HG02610 (cell line): Measurements from ENCODE around the gene ANKRD13B.
"Not testable (repeated sequence)": the region's sequence is repeated elsewhere in the genome, so short reads cannot be mapped to it uniquely, and the experiment has no call there.

Source experiments
- ATAC-seq: cut with Tn5 transposase; IDR thresholded peaks from one replicate; pipeline ENCODE4 v1.9.1; 2021; ENCODE audit warnings: mild to moderate bottlenecking, moderate library complexity; ENCODE audit not compliant: unreplicated experiment

The ANKRD13B gene

GRCh38 chr17:29592850-29593551 lies at the start of gene ANKRD13B:
ANKRD13B (plus strand) TSS chr17:29593132; CDS start chr17:29593622, 490 bp downstream.
- no peak for ATAC-seq

GRCh38 chr17:29544066-29544465 lies 48.9 kb upstream of the ANKRD13B start:
- ATAC-seq = no peak

- ATAC-seq = no peak
These were observed 46.8 kb upstream of the ANKRD13B start for GRCh38 chr17:29546085-29546484.

- no peak for ATAC-seq
These were observed 46.1 kb upstream of the ANKRD13B start for GRCh38 chr17:29546830-29547229.

- ATAC-seq = no peak
These were observed 43.6 kb upstream of the ANKRD13B start for GRCh38 chr17:29549177-29549923.

- no peak for ATAC-seq
These were observed 37.1 kb upstream of the ANKRD13B start for GRCh38 chr17:29555840-29556239.

- ATAC-seq = no peak
These were observed 35.7 kb upstream of the ANKRD13B start for GRCh38 chr17:29557085-29557738.

- no peak for ATAC-seq
These were observed 35.2 kb upstream of the ANKRD13B start for GRCh38 chr17:29557739-29558116.

GRCh38 chr17:29558139-29558538 lies 34.8 kb upstream of the ANKRD13B start:
- ATAC-seq = not testable (repeated sequence)

GRCh38 chr17:29559640-29560039 lies 33.3 kb upstream of the ANKRD13B start:
- ATAC-seq = no peak

GRCh38 chr17:29560316-29560715 lies 32.6 kb upstream of the ANKRD13B start:
- ATAC-seq = no peak

- no peak for ATAC-seq
These were observed 31.1 kb upstream of the ANKRD13B start for GRCh38 chr17:29561554-29562517.

GRCh38 chr17:29562615-29563014 lies 30.3 kb upstream of the ANKRD13B start:
- ATAC-seq = no peak

- no peak for ATAC-seq
These were observed 29.1 kb upstream of the ANKRD13B start for GRCh38 chr17:29563816-29564215.

GRCh38 chr17:29565643-29566472 lies 27.1 kb upstream of the ANKRD13B start:
- ATAC-seq = no peak

- ATAC-seq = no peak
These were observed 26.2 kb upstream of the ANKRD13B start, which contains the start of gene ABHD15 for GRCh38 chr17:29566473-29567303. ABHD15 (minus strand) TSS chr17:29567037; CDS start chr17:29566966, 71 bp downstream.

- ATAC-seq = no peak
These were observed 25.7 kb upstream of the ANKRD13B start for GRCh38 chr17:29567304-29567553.

GRCh38 chr17:29567554-29568330 lies 25.2 kb upstream of the ANKRD13B start:
- ATAC-seq = peak; percentile 31
